CD14-positive monocyte (primary cell): ENCODE results near the gene NRN1L. TPM values are rescaled to one million over a fixed set of nuclear protein-coding genes. Genes with fewer than 3 reads are reported as not detected.

Source experiments
- DNase-seq, 3 donors: peaks; one replicate each; pipeline ENCODE4 v3.0.0-alpha.2; 2011 to 2022
- H2AFZ ChIP-seq: 2 replicates; pipeline ENCODE4 v1.6.0; 2012; ENCODE audit warnings: mild to moderate bottlenecking, low read depth, low read length, inconsistent platforms; ENCODE audit not compliant: insufficient read depth, poor library complexity, severe bottlenecking
- H3K27ac ChIP-seq, 2 donors: 1 replicate in 1 of 2; 2 replicates in 1 of 2; pipeline ENCODE4 v1.5.1; 2012 to 2013; ENCODE audit warnings: low read length in 2 of 2, control low read depth in 1 of 2, inconsistent platforms in 1 of 2, low read depth in 1 of 2, mild to moderate bottlenecking in 1 of 2
- H3K27me3 ChIP-seq, 2 donors: one replicate each; pipeline versions ENCODE4 v1.6.0 to v1.6.1; 2011 to 2013; ENCODE audit warnings: low read length in 2 of 2; ENCODE audit not compliant: control insufficient read depth in 2 of 2, insufficient read depth in 2 of 2
- H3K36me3 ChIP-seq, 2 donors: replicated peaks in 1 of 2; 1 replicate in 1 of 2; 2 replicates in 1 of 2; pipeline versions ENCODE4 v1.5.1 to v1.6.1; 2012 to 2013; ENCODE audit warnings: low read length in 2 of 2, control low read depth in 1 of 2, inconsistent platforms in 1 of 2, mild to moderate bottlenecking in 1 of 2; ENCODE audit not compliant: insufficient read depth in 2 of 2, control insufficient read depth in 1 of 2
- H3K4me1 ChIP-seq, 2 donors: 1 replicate in 1 of 2; 2 replicates in 1 of 2; pipeline versions ENCODE4 v1.5.1 to v1.6.1; 2012 to 2013; ENCODE audit warnings: low read length in 2 of 2, control low read depth in 1 of 2, inconsistent platforms in 1 of 2, mild to moderate bottlenecking in 1 of 2, moderate library complexity in 1 of 2; ENCODE audit not compliant: insufficient read depth in 2 of 2, control insufficient read depth in 1 of 2
- H3K4me2 ChIP-seq: replicated peaks from 2 replicates; pipeline ENCODE3; 2012; ENCODE audit warnings: low read length, moderate library complexity, mild to moderate bottlenecking; ENCODE audit not compliant: poor library complexity, severe bottlenecking; ENCODE audit errors: extremely low read depth
- H3K4me3 ChIP-seq, 3 experiments: fragments of 200-600 bp in 1 of 3; sonication (generic) in 1 of 3; replicated peaks in 1 of 3; 1 replicate in 2 of 3; 2 replicates in 1 of 3; pipeline ENCODE4 v1.5.1; 2011 to 2013; ENCODE audit warnings: low read length in 3 of 3, mild to moderate bottlenecking in 3 of 3, control low read depth in 2 of 3, low read depth in 2 of 3, inconsistent platforms in 1 of 3, moderate library complexity in 1 of 3
- H3K79me2 ChIP-seq: 2 replicates; pipeline ENCODE4 v1.6.0; 2012; ENCODE audit warnings: mild to moderate bottlenecking, control low read depth, inconsistent platforms, low read length, moderate library complexity; ENCODE audit not compliant: insufficient read depth
- H3K9ac ChIP-seq: 2 replicates; pipeline ENCODE4 v1.6.0; 2017; ENCODE audit warnings: low read length, mild to moderate bottlenecking; ENCODE audit not compliant: insufficient read depth, poor library complexity, severe bottlenecking
- H3K9me3 ChIP-seq, 2 donors: replicated peaks in 1 of 2; 1 replicate in 1 of 2; 2 replicates in 1 of 2; pipeline versions ENCODE4 v1.5.1 to v1.6.1; 2012 to 2013; ENCODE audit warnings: low read length in 2 of 2, control low read depth in 1 of 2; ENCODE audit not compliant: control insufficient read depth in 1 of 2, insufficient read depth in 1 of 2
- H4K20me1 ChIP-seq: 2 replicates; pipeline ENCODE4 v1.6.0; 2012; ENCODE audit warnings: mild to moderate bottlenecking, low read length, control low read depth, moderate library complexity; ENCODE audit not compliant: insufficient read depth
- H3K27ac Mint-ChIP-seq, 7 donors: one replicate each; pipeline ENCODE4 v1.8.0; 2020; ENCODE audit warnings: mild to moderate bottlenecking in 7 of 7, mixed read lengths in 7 of 7, moderate library complexity in 6 of 7, inconsistent platforms in 2 of 7
- H3K27me3 Mint-ChIP-seq, 3 donors: one replicate each; pipeline ENCODE4 v1.8.0; 2021 to 2022; ENCODE audit warnings: low read depth in 3 of 3, mild to moderate bottlenecking in 3 of 3, mixed read lengths in 3 of 3, moderate library complexity in 3 of 3, inconsistent platforms in 1 of 3
- H3K36me3 Mint-ChIP-seq, 2 donors: one replicate each; pipeline ENCODE4 v1.8.0; 2020; ENCODE audit warnings: mixed read lengths in 2 of 2, inconsistent platforms in 1 of 2, mild to moderate bottlenecking in 1 of 2
- H3K4me1 Mint-ChIP-seq: one replicate; pipeline ENCODE4 v1.8.0; 2020; ENCODE audit warnings: mild to moderate bottlenecking, mixed read lengths
- H3K4me3 Mint-ChIP-seq, 2 donors: one replicate each; pipeline ENCODE4 v1.8.0; 2020; ENCODE audit warnings: mild to moderate bottlenecking in 2 of 2, mixed read lengths in 2 of 2, moderate library complexity in 1 of 2
- H3K9me3 Mint-ChIP-seq, 7 donors: one replicate each; pipeline ENCODE4 v1.8.0; 2020 to 2022; ENCODE audit warnings: mixed read lengths in 7 of 7, mild to moderate bottlenecking in 6 of 7, moderate library complexity in 6 of 7, inconsistent platforms in 2 of 7
- WGBS: methylation state at CpG from one replicate; pipeline ENCODE4 v1.1.5; 2013; ENCODE audit warnings: missing lambda C conversion rate; ENCODE audit not compliant: insufficient coverage; 5-methylcytosine and 5-hydroxymethylcytosine counted together
- intact Hi-C, 2 donors: fragments of 100-400 bp; cut with micrococcal nuclease; formaldehyde crosslinking; loops; one replicate each; pipeline versions ENCODE4 v1.15.0 to v1.15.1; 2023
- polyA plus RNA-seq, 3 donors: library from polyadenylated mRNA; depleted of rRNA in 1 of 3; unstranded in 2 of 3; stranded (reverse) in 1 of 3; fragments of 300-500 nt in 2 of 3; fragments of >200 nt in 1 of 3; fragmentation: Illumina TruSeq in 2 of 3; gene quantifications; 1 replicate in 2 of 3; 2 replicates in 1 of 3; pipeline ENCODE4 v1.2.3, GENCODE V29; 2012 to 2021
- TF ChIP-seq, protein P1 (sequence below): fragments of 200-600 bp; IDR thresholded peaks from one replicate; pipeline ENCODE4 v1.8.0; 2022; ENCODE audit warnings: antibody characterized with exemption, mild to moderate bottlenecking

Gene NRN1L
- polyA plus RNA-seq, 3 donors, result 0.50 to 3.6 TPM; not detected in 1

GRCh38 chr16:67855789-67856188, 28.9 kb upstream of the NRN1L start:
- Mint-ChIP-seq H3K9me3 (peaks cover 0 to 2% (median 0%) of the 10 kb centered on the region in 7 donors), H3K4me3 (no peak overlapping the region), H3K36me3 (peaks cover 10% of the 10 kb centered on the region in 2 donors), H3K4me1 (peaks cover 20% of the 10 kb centered on the region), H3K27ac (peak overlapping the region in 2 of 7 donors; percentile 68 to 88), H3K27me3 (no peaks in the 10 kb centered on the region)
- 100% methylated on average over 7 of the region's 10 CpGs for WGBS
- H3K36me3 ChIP-seq, result peaks cover 6 to 8% of the 10 kb centered on the region in 2 donors
- H4K20me1 ChIP-seq, result peaks cover 52% of the 10 kb centered on the region
- DNase-seq, result no peak
- no peak overlapping the region for H3K27ac ChIP-seq
- H3K9ac ChIP-seq, result no peak overlapping the region
- no peak overlapping the region for H3K4me3 ChIP-seq
- H3K79me2 ChIP-seq, result peaks cover 96% of the 10 kb centered on the region
- intact Hi-C loops, result no loop called here
- no peak overlapping the region for H3K4me2 ChIP-seq
- H3K9me3 ChIP-seq, result no peaks in the 10 kb centered on the region
- H3K4me1 ChIP-seq, result peaks cover 4 to 9% of the 10 kb centered on the region in 2 donors
- H2AFZ ChIP-seq, result no peak overlapping the region
- TF ChIP-seq, protein P1, sequence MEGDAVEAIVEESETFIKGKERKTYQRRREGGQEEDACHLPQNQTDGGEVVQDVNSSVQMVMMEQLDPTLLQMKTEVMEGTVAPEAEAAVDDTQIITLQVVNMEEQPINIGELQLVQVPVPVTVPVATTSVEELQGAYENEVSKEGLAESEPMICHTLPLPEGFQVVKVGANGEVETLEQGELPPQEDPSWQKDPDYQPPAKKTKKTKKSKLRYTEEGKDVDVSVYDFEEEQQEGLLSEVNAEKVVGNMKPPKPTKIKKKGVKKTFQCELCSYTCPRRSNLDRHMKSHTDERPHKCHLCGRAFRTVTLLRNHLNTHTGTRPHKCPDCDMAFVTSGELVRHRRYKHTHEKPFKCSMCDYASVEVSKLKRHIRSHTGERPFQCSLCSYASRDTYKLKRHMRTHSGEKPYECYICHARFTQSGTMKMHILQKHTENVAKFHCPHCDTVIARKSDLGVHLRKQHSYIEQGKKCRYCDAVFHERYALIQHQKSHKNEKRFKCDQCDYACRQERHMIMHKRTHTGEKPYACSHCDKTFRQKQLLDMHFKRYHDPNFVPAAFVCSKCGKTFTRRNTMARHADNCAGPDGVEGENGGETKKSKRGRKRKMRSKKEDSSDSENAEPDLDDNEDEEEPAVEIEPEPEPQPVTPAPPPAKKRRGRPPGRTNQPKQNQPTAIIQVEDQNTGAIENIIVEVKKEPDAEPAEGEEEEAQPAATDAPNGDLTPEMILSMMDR, result no peak
- no peaks in the 10 kb centered on the region for H3K27me3 ChIP-seq

DNA sequence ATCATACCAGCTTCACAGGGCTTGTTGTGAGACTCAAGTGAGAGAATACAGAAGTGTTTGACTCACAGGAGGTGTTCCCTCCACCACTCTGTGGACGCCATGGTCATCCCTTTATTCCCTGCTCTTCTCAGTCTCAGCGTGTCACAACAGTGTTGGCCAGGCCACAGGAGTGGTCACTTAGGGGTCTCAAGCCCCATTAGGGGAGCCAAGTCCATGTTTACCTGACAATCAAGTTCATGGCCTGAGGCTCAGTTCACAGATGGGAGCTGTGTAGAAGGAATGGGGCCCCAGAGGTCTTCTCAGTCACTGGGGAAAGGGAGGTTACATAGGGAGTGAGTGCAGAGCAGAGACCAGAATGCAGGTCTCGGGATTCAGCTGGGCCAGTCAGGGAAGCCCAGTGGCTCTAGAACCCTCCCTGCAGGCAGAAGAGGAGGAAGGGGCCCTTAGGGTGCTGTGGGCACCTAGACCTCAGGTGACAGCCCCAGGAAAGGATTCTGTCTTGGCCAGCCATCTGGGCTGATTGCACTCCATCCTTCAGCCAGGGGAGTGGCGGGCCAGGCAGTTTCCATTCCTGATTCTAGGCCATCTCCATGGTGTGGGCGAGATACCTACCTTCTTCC, 27.6 kb upstream of the NRN1L start:
- H3K27me3 Mint-ChIP-seq, result no peaks in the 10 kb centered on the region
- H3K4me3 Mint-ChIP-seq, result no peak overlapping the region
- Histone ChIP-seq H4K20me1 (peaks cover 58% of the 10 kb centered on the region), H3K27ac (peak overlapping the region in 1 of 2 donors; percentile 66), H3K4me3 (no peak overlapping the region), H3K9ac (peak overlapping the region; percentile 0), H3K79me2 (peaks cover 96% of the 10 kb centered on the region), H3K36me3 (peaks cover 14 to 20% of the 10 kb centered on the region in 2 donors), H3K4me2 (no peak overlapping the region), H3K4me1 (peaks cover 4 to 12% of the 10 kb centered on the region in 2 donors), H3K27me3 (no peaks in the 10 kb centered on the region), H2AFZ (no peak overlapping the region), H3K9me3 (no peaks in the 10 kb centered on the region)
- H3K9me3 Mint-ChIP-seq, result peaks cover 0 to 2% (median 0%) of the 10 kb centered on the region in 7 donors
- peak overlapping the region in 6 of 7 donors; percentile 68 to 92 (median 88) for H3K27ac Mint-ChIP-seq
- H3K4me1 Mint-ChIP-seq, result peaks cover 26% of the 10 kb centered on the region
- peaks cover 16 to 17% of the 10 kb centered on the region in 2 donors for H3K36me3 Mint-ChIP-seq
- no peak for DNase-seq
- 92% methylated on average over 4 of the region's 5 CpGs for WGBS
- intact Hi-C loops, result no loop called here
- TF ChIP-seq, protein P1, result no peak
